Prostate gland (tissue), 2 donors: ENCODE data around the gene NUDT8.
"Not testable (repeated sequence)": the region's sequence is repeated elsewhere in the genome, so short reads cannot be mapped to it uniquely, and the experiment has no call there.

Experiments
- POLR2AphosphoS5 ChIP-seq: sonication (generic); formaldehyde crosslinking; IDR thresholded peaks from one replicate; pipeline ENCODE4 v1.6.1; 2017; ENCODE audit warnings: antibody characterized with exemption
- TF ChIP-seq, protein P1 (sequence below), 4 experiments: fragments of 200-600 bp in 2 of 4; fragments of 450-650 bp in 2 of 4; sonication (generic) in 2 of 4; IDR thresholded peaks; 1 replicate in 3 of 4; 2 replicates in 1 of 4; pipeline ENCODE4 v1.5.1; 2016 to 2019; ENCODE audit warnings: antibody characterized with exemption in 4 of 4, mild to moderate bottlenecking in 2 of 4, moderate library complexity in 2 of 4

GRCh38 chr11:67621928-67622327, 7.8 kb downstream of the NUDT8 start:
- TF ChIP-seq, protein P1, sequence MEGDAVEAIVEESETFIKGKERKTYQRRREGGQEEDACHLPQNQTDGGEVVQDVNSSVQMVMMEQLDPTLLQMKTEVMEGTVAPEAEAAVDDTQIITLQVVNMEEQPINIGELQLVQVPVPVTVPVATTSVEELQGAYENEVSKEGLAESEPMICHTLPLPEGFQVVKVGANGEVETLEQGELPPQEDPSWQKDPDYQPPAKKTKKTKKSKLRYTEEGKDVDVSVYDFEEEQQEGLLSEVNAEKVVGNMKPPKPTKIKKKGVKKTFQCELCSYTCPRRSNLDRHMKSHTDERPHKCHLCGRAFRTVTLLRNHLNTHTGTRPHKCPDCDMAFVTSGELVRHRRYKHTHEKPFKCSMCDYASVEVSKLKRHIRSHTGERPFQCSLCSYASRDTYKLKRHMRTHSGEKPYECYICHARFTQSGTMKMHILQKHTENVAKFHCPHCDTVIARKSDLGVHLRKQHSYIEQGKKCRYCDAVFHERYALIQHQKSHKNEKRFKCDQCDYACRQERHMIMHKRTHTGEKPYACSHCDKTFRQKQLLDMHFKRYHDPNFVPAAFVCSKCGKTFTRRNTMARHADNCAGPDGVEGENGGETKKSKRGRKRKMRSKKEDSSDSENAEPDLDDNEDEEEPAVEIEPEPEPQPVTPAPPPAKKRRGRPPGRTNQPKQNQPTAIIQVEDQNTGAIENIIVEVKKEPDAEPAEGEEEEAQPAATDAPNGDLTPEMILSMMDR (IDR thresholded peaks at IDR 0.05) = not testable (repeated sequence)
- TF ChIP-seq POLR2AphosphoS5 = not testable (repeated sequence)
